Progenitor cell of endocrine pancreas (in vitro differentiated cells): ENCODE measurements around the gene BOK. TPM values are rescaled to one million over a fixed set of nuclear protein-coding genes. Genes with fewer than 3 reads are reported as not detected.

ENCODE experiments used
- DNase-seq: peaks from one replicate; pipeline ENCODE4 v3.0.0; 2021; ENCODE audit warnings: low spot score; ENCODE audit not compliant: unreplicated experiment
- H3K27ac Mint-ChIP-seq: 2 replicates; pipeline ENCODE4 v1.8.0; 2021; ENCODE audit warnings: mild to moderate bottlenecking, moderate library complexity, mixed read lengths
- H3K27me3 Mint-ChIP-seq: 2 replicates; pipeline ENCODE4 v1.8.0; 2021; ENCODE audit warnings: mixed read lengths
- H3K36me3 Mint-ChIP-seq: 2 replicates; pipeline ENCODE4 v1.8.0; 2022; ENCODE audit warnings: mixed read lengths; ENCODE audit not compliant: insufficient read depth
- H3K4me1 Mint-ChIP-seq: 2 replicates; pipeline ENCODE4 v1.8.0; 2021; ENCODE audit warnings: low read depth, mixed read lengths
- H3K4me3 Mint-ChIP-seq: 2 replicates; pipeline ENCODE4 v1.8.0; 2021; ENCODE audit warnings: low read depth, mild to moderate bottlenecking, moderate library complexity, mixed read lengths
- H3K9me3 Mint-ChIP-seq: 2 replicates; pipeline ENCODE4 v1.8.0; 2021; ENCODE audit warnings: low read depth, mixed read lengths
- CTCF ChIP-seq: fragments of 200-600 bp; sonication (generic); IDR thresholded peaks from one replicate; pipeline ENCODE4 v1.5.0; 2021; ENCODE audit warnings: antibody characterized with exemption, mild to moderate bottlenecking; ENCODE audit not compliant: unreplicated experiment
- total RNA-seq: library from RNA; stranded (reverse); gene quantifications from 2 replicates; pipeline ENCODE4 v1.2.1, GENCODE V29; 2021

The BOK gene
- total RNA-seq, 1 donor from 2014 or later = 8.0 TPM

GRCh38 chr2:241534701-241535375 is 23.7 kb upstream of the BOK start:
- peaks cover 37% of the 10 kb centered on the region for H3K27me3 Mint-ChIP-seq
- no peaks in the 10 kb centered on the region for H3K36me3 Mint-ChIP-seq
- no peak overlapping the region for H3K4me3 Mint-ChIP-seq
- DNase-seq = no peak
- no peaks in the 10 kb centered on the region for H3K9me3 Mint-ChIP-seq
- H3K4me1 Mint-ChIP-seq = peaks cover 6% of the 10 kb centered on the region
- H3K27ac Mint-ChIP-seq = no peak overlapping the region
- no peak for TF ChIP-seq CTCF

- peaks cover 37% of the 10 kb centered on the region for H3K27me3 Mint-ChIP-seq
- H3K36me3 Mint-ChIP-seq = no peaks in the 10 kb centered on the region
- H3K4me1 Mint-ChIP-seq = peaks cover 9% of the 10 kb centered on the region
- no peaks in the 10 kb centered on the region for H3K9me3 Mint-ChIP-seq
- peak overlapping the region; percentile 81 for H3K27ac Mint-ChIP-seq
- H3K4me3 Mint-ChIP-seq = no peak overlapping the region
- TF ChIP-seq CTCF = no peak
- DNase-seq = no peak
Measured at GRCh38 chr2:241535871-241536655, 22.5 kb upstream of the BOK start.

GRCh38 chr2:241538838-241539615 is 19.5 kb upstream of the BOK start:
- no peak for DNase-seq
- no peak for TF ChIP-seq CTCF
- no peak overlapping the region for H3K27ac Mint-ChIP-seq
- no peaks in the 10 kb centered on the region for H3K9me3 Mint-ChIP-seq
- H3K36me3 Mint-ChIP-seq = no peaks in the 10 kb centered on the region
- peaks cover 44% of the 10 kb centered on the region for H3K27me3 Mint-ChIP-seq
- no peak overlapping the region for H3K4me3 Mint-ChIP-seq
- peaks cover 9% of the 10 kb centered on the region for H3K4me1 Mint-ChIP-seq

- Mint-ChIP-seq H3K4me1 (peaks cover 9% of the 10 kb centered on the region), H3K9me3 (no peaks in the 10 kb centered on the region), H3K27me3 (peaks cover 40% of the 10 kb centered on the region), H3K36me3 (no peaks in the 10 kb centered on the region), H3K4me3 (no peak overlapping the region), H3K27ac (no peak overlapping the region)
- DNase-seq = no peak
- TF ChIP-seq CTCF = no peak
Measured at GRCh38 chr2:241539616-241540374, 18.8 kb upstream of the BOK start.
